HG03565 (cell line): ENCODE data around the gene PKD1.
"Not testable (repeated sequence)": the region's sequence is repeated elsewhere in the genome, so short reads cannot be mapped to it uniquely, and the experiment has no call there.

Experiments
- ATAC-seq: cut with Tn5 transposase; IDR thresholded peaks from one replicate; pipeline ENCODE4 v1.9.1; 2021; ENCODE audit warnings: mild to moderate bottlenecking, moderate library complexity; ENCODE audit not compliant: unreplicated experiment

Gene PKD1

DNA sequence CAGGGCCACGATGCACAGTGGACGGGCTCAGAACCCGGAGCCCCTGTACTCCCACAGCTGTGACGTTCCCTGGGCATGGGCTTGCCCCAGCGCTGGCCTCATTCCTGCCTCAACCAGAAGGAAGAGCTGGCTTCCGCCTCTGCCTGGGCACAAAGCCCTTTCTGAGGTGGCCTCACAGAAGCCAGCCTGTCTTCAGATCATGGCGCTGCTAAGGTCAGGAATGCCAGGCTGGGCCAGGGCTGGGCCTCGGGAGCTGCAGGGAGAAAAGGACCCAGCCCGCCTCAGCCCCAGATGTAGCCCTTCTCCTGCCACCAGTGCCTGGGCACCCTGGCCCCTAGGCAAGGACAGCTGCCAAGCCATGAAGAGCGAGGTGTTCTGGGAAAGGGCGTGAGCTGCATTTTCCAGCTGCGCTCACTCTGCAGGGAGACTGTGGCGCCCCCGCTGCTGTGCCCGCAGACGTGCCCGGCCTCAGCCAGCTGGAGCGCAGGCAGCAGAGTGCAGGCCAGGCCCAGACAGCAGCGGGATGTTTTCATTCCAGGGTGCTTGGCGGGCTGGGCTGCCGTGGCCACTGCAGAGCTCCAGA lies 9.4 kb downstream of the PKD1 start:
- ATAC-seq, result not testable (repeated sequence)

GRCh38 chr16:2125609-2126008 lies 10.1 kb downstream of the PKD1 start:
- not testable (repeated sequence) for ATAC-seq

- ATAC-seq, result not testable (repeated sequence)
These were observed 10.8 kb downstream of the PKD1 start for GRCh38 chr16:2124694-2125444.

GRCh38 chr16:2124377-2124693 lies 11.4 kb downstream of the PKD1 start:
- ATAC-seq, result not testable (repeated sequence)

DNA sequence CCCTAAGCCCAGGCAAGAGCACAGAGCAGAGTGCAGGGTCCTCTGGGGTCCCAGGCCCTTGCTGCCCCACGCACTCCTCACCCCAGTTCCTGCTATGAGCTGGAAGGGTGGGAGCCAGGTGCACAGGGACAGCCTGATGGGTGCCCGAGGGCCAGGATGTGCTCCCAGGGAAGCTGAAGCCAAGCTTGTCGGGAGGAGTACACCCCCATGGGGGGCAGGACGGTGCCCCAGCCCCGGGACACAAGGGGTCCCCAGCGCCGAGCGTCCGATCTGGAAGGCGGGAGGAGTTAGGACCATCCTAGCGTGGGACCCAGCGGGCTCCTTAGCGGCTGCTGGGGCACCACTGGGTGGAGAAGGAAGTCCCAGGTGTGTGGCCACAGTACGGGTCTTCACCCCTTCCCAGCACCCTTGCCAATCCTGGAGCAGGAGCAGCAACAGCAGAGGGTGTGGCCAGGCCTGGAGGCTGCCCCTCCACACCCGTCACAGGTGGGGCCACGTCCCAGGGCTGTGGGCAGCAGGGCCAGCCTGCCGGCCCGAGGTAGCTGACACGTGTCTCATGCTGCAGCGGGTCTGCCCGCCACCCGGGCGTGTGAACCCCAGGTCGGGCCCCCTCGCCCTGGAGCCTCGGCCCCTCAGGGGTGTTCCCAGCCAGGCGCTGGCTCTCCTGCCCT lies 11.9 kb downstream of the PKD1 start:
- ATAC-seq, result not testable (repeated sequence)

GRCh38 chr16:2122934-2123683 lies 12.6 kb downstream of the PKD1 start:
- ATAC-seq, result not testable (repeated sequence)

GRCh38 chr16:2122429-2122828 lies 13.3 kb downstream of the PKD1 start:
- no peak for ATAC-seq

GRCh38 chr16:2121853-2122252 lies 13.8 kb downstream of the PKD1 start:
- ATAC-seq, result no peak

DNA sequence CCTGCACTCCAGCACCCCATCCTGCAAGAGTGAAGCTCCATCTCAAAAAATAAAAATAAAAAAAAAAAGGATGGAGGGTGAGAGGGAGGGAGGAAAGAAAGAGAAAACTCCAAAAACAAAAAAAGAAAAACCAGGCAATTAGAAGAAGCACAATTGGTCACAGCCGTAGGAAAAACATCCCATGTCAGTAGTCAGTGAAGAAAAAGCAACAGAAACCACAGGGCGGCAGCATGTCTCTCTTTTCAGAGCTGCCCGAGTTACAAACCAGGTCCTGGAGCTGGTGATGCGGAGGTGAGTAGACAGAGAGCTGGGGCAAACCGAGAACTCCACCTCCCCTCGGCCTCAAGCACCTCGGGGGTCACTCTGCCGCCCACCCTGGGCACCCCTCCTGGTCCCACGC lies 14.4 kb downstream of the PKD1 start:
- not testable (repeated sequence) for ATAC-seq

- not testable (repeated sequence) for ATAC-seq
These were observed 17.6 kb downstream of the PKD1 start for GRCh38 chr16:2117960-2118722.

- ATAC-seq, result not testable (repeated sequence)
These were observed 18.4 kb downstream of the PKD1 start for GRCh38 chr16:2117341-2117740.

DNA sequence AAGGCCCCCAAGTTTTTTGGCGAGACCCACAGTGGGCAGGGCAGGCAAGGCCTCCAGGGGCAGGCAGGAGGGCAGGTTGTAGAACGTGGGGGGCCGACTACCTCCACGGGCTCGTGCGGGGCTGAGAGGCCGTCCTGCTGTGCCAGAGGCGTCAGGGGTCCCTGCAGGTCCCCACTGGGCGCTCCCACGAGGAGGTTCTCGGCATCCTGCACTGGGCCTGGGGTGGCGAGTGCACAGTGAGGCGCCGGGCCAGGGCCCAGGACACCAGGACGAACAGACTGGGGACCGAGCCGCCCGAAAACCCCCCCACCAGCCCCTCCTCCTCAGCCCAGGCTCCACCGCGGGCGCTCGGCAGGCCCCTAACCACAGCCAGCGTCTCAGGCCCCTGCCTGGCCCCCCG lies 19.3 kb downstream of the PKD1 start:
- ATAC-seq, result not testable (repeated sequence)

DNA sequence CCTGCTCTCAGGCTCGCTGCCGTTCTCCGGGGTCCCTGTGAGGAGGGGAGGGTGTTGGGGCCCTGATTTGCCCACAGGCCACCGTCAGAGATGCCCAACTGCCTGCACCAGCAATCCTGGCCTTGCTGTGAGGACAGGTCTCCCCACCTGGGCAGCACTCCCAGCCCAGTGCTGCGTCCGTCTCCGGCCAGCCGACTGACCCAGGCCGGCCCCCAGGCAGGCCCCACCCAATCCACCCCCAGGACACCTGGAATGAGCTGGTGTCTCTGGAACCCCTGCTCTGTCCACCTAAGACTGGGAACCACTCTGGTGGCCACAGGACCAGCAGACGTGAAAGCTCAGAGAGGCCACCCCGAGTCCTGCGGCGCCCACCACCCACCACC lies 20.1 kb downstream of the PKD1 start:
- ATAC-seq, result no peak

DNA sequence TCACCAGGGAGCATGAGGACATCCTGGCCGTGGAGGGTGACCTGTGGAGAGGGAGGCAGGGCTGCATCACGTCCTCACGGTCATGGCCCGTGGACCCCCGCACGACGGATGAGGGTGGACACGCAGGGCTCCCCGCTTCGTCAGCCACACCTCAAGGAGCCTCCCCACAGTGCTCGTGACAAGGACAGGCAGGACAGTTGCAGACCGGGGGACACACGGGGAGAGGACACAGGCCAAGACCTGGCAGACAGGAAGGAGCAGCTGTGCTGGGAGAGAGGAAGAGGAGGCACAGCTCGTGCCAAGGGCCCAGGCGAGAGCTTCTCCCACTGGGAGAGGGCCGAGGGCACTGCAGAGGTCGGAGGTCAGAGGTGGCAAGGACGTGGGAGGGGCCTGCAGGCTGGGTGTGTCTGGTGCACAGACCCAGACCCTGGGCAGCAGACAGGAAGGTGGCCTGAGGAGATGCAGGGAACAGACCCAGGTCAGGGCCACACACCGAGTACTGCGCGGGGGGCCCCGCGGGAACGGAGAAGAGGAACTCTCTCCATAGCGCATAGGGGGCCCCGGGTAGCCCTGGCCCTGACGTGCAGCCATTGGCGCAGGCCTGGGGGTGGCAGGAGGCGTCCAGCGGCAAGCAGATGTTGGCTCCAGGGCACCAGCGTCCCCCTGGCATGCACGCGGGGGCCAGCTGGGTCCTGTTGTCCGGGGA lies 20.7 kb downstream of the PKD1 start:
- ATAC-seq, result not testable (repeated sequence)

- ATAC-seq, result not testable (repeated sequence)
These were observed 21.5 kb downstream of the PKD1 start for GRCh38 chr16:2114225-2114624.

DNA sequence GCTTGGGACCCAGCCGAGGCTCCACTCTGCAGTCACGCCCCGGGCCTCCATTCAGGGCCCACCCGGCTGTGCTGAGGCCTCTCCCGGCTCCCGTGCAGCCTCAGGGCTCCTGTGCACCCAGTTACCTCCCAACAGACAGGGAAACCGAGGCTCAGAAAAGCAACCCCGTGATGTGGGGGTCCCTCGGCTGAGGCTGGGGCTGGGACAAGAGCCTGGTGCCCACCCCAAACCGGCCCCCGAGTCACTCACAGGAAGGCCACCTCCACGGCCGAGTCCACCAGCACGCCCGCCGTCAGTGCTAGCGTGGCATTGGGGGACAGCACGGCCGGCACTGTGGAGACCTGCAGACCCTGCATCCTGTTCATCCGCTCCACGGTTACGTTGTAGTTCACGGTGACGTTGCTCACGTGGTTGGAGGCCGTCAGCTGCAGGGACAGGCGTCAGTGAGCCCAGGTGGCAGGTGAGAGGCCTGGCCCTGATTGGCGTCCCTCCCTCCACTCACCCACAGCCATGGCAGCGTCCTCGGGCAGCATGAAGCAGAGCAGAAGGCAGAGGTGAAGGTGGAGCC lies 23.1 kb downstream of the PKD1 start:
- ATAC-seq, result not testable (repeated sequence)

GRCh38 chr16:2111412-2112335 lies 24.0 kb downstream of the PKD1 start:
- not testable (repeated sequence) for ATAC-seq

DNA sequence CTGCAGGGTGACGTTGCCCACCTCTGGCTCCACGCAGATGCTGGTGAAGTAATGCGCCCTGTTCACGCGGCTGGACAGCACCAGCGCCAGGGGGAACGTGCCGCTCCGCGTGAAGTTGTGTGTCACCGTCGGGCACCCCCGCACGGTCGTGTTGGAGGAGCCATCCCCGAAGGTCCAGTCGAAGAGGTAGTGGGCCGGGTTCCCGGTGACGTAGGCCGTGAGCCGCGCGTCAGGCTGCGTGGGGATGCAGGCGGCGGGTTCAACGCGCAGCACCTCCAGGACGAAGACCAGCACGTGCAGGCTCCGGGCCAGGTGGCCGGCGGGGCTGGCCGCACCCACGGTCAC lies 24.7 kb downstream of the PKD1 start:
- not testable (repeated sequence) for ATAC-seq
